Transverse colon (tissue), 3 donors: ENCODE results near the gene KLHL42.

Source experiments
- POLR2A ChIP-seq: fragments of 450-650 bp; IDR thresholded peaks from one replicate; pipeline ENCODE4 v1.6.1; 2016; ENCODE audit warnings: antibody characterized with exemption, mild to moderate bottlenecking, moderate library complexity
- TF ChIP-seq, protein P1 (sequence below), 5 experiments: fragments of 200-600 bp in 3 of 5; fragments of 450-650 bp in 2 of 5; sonication (generic) in 3 of 5; IDR thresholded peaks; 1 replicate in 2 of 5; 2 replicates in 3 of 5; pipeline ENCODE4 v1.5.1; 2016 to 2017; ENCODE audit warnings: antibody characterized with exemption in 5 of 5, inconsistent platforms in 3 of 5, mild to moderate bottlenecking in 2 of 5, moderate library complexity in 1 of 5

DNA sequence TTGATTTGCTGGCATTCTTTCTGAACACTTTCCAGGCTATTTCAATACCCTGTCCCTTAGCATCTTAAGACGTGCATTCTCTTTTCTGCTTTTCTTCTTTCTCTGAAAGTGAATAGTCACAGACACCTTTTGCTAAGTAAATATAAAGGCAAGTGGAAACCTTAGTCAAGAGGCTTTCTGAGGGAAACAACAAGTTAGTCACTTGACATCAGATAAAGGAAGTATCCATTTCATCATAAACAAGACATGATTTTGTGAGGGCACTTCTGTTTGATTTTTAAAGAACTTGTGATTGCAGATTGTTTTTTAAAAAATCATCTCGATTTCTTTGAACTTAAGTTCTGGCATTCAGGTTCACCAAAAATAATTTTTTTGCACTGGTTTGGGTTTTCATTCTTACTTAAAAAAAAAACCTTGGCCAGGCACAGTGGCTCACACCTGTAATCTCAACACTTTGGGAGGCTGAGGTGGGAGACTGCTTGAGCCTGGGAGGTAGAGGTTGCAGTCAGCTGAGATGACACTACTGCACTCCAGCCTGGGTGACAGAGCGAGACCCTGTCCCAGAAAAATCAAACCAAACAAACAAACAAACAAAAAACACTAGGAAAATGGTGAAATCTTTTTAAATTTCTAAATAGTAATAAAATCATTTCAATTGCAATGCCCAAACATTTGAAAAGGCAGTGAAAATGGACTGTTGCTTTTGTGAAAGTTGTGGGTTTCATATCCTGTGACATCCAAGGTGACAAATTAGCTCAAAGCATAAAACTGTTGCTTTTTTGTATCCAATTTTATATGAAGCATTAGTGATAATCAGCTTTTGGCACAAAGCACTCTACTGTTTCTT, 8.3 kb upstream of the KLHL42 start:
- TF ChIP-seq, protein P1, sequence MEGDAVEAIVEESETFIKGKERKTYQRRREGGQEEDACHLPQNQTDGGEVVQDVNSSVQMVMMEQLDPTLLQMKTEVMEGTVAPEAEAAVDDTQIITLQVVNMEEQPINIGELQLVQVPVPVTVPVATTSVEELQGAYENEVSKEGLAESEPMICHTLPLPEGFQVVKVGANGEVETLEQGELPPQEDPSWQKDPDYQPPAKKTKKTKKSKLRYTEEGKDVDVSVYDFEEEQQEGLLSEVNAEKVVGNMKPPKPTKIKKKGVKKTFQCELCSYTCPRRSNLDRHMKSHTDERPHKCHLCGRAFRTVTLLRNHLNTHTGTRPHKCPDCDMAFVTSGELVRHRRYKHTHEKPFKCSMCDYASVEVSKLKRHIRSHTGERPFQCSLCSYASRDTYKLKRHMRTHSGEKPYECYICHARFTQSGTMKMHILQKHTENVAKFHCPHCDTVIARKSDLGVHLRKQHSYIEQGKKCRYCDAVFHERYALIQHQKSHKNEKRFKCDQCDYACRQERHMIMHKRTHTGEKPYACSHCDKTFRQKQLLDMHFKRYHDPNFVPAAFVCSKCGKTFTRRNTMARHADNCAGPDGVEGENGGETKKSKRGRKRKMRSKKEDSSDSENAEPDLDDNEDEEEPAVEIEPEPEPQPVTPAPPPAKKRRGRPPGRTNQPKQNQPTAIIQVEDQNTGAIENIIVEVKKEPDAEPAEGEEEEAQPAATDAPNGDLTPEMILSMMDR (IDR thresholded peaks at IDR 0.05): no peak
- no peak for TF ChIP-seq POLR2A
